ENCODE data around the gene PTPRN2.
"Not testable (repeated sequence)": the region's sequence is repeated elsewhere in the genome, so short reads cannot be mapped to it uniquely, and the experiment has no call there.

Gene PTPRN2

GRCh38 chr7:158280448-158281144 lies 307.0 kb downstream of the PTPRN2 start:
- Mint-ChIP-seq H3K9me3 (peaks cover 4 to 11% of the 10 kb centered on the region in 2 donors), H3K4me1 (ENCODE audit: low read depth in 2 of 2) (no peaks in the 10 kb centered on the region), H3K27ac (no peak overlapping the region), H3K36me3 (ENCODE audit: insufficient read depth) (no peaks in the 10 kb centered on the region), H3K4me3 (no peak overlapping the region), H3K27me3 (peaks cover 0 to 8% of the 10 kb centered on the region in 2 donors)
- DNase-seq (no peak), ATAC-seq (replicated peaks) (no peak)

DNA sequence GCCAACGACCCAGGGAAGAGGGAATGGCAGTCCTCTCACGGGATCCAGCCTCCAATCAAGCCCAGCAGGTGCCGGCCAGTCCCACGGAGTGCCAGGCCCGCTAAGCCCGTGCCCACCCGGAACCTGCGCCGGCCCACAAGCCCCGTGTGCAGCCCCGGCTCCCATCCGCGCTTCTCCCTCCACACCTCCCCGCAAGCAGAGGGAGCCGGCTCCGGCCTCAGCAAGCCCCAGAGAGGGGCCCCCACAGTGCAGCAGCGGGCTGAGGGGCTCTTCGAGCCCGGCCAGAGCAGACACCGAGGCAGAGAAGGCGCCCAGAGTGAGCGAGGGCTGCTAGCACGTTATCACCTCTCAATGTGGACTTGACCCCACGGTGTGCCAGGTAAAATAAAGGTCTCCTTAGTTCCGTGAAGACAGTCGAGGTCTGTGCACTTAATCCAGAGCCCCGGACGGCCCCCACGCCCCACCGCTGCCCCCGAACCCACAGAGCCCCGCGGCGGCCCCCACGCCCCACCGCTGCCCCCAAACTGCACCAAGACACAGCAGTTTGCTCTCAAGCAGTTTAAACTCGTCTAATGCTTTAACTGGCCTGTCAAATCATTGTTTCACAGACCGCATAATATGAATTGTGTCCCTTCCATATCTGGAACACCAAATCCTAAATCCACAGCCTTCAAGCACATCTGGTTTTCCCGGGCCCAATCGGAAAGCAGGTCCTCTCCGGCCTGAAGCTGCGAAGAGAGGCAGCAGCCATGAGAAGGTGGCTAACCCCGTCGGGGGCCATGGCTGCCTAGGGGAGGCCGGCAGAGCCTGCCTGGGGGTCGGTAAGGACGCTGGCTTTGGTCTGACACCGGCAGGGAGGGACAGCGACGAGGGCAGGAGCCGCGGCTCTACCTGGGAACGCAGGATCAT lies 307.8 kb downstream of the PTPRN2 start:
- DNase-seq (no peak), ATAC-seq (replicated peaks) (no peak)
- Mint-ChIP-seq H3K4me1 (ENCODE audit: low read depth in 2 of 2) (no peaks in the 10 kb centered on the region), H3K27me3 (no peaks in the 10 kb centered on the region), H3K4me3 (no peak overlapping the region), H3K36me3 (ENCODE audit: insufficient read depth) (no peaks in the 10 kb centered on the region), H3K9me3 (peaks cover 0 to 3% of the 10 kb centered on the region in 2 donors), H3K27ac (no peak overlapping the region)

DNA sequence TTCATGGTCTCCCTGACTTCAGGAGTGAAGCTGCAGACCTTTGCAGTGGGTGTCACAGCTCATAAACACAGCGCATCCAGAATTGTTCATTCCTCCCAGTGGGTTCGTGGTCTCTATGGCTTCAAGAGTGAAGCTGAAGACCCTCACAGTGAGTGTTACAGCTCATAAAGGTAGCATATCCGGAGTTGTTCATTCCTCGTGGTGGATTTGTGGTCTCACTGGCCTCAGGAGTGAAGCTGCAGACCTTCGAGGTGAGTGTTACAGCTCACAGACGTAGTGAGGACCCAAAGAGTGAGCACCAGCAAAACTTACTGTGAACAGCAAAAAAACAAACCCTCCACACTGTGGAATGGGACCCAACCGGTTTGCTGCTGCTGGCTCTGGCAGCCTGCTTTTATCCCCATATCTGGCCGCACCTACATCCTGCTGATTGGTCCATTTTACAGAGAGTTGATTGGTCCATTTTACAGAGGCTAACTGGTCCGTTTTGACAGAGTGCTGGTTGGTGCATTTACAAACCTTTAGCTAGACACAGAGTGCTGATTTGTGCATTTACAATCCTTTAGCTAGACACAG lies 308.8 kb downstream of the PTPRN2 start:
- Mint-ChIP-seq H3K27ac (no peak overlapping the region), H3K4me1 (ENCODE audit: low read depth in 2 of 2) (no peaks in the 10 kb centered on the region), H3K27me3 (no peaks in the 10 kb centered on the region), H3K36me3 (ENCODE audit: insufficient read depth) (no peaks in the 10 kb centered on the region), H3K9me3 (no peaks in the 10 kb centered on the region), H3K4me3 (no peak overlapping the region)
- ATAC-seq (replicated peaks): no peak
- no peak for DNase-seq

DNA sequence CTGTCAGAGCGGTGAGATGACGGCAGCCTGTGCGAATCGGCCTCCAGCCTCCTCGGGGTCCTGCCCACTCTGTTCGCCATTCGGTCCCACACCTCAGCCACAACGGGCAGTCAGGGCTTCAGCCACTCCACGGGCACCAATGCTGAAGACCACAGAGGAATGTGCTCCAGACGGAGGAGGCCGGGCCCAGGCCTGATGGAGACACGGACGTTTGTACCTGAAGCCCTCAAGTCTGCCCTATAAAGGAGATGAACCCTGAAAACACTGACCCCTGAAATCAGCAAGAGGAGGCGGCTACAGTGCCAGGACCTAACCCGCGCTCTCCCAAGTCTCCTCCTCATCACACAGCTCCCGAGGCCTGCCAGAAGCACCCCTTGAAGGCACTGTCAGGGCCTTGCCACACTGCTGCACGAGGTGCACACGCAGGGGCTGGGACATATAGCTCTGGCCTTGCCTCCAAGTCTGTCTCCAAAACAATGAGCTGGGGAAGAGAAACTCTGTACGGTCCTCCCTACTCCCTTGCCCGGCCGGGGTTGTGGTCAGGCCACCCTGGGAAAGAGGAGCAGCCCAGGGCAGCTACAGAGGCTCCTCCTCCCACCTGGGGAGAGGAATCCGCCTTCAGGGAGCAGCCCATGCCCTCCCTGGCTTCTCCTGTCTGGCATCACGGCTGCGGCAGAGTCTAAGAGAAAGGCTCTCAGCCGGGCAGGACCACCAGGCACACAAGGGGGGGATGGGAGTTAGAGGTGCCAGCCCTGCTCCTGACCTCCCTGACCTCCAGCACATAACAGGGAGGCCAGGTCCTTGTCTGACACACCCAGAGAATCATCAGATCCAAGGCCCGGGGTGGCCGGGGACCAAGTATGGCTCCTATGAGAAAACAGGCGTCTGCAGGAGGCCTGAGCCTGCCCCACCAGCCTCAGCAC lies 310.1 kb downstream of the PTPRN2 start:
- Mint-ChIP-seq H3K4me3 (no peak overlapping the region), H3K36me3 (ENCODE audit: insufficient read depth) (no peaks in the 10 kb centered on the region), H3K27me3 (no peaks in the 10 kb centered on the region), H3K4me1 (ENCODE audit: low read depth in 2 of 2) (no peaks in the 10 kb centered on the region), H3K27ac (no peak overlapping the region), H3K9me3 (peaks cover 0 to 2% of the 10 kb centered on the region in 2 donors)
- ATAC-seq (replicated peaks) (no peak), DNase-seq (no peak)

GRCh38 chr7:158276414-158277218 lies 311.0 kb downstream of the PTPRN2 start:
- Mint-ChIP-seq H3K4me3 (no peak overlapping the region), H3K4me1 (ENCODE audit: low read depth in 2 of 2) (no peaks in the 10 kb centered on the region), H3K36me3 (ENCODE audit: insufficient read depth) (no peaks in the 10 kb centered on the region), H3K9me3 (peaks cover 0 to 2% of the 10 kb centered on the region in 2 donors), H3K27ac (no peak overlapping the region), H3K27me3 (no peaks in the 10 kb centered on the region)
- no peak for DNase-seq
- no peak for ATAC-seq (replicated peaks)

GRCh38 chr7:158275711-158276413 lies 311.8 kb downstream of the PTPRN2 start:
- DNase-seq (no peak), ATAC-seq (replicated peaks) (no peak)
- Mint-ChIP-seq H3K4me1 (ENCODE audit: low read depth in 2 of 2) (no peaks in the 10 kb centered on the region), H3K4me3 (no peak overlapping the region), H3K27me3 (no peaks in the 10 kb centered on the region), H3K27ac (no peak overlapping the region), H3K36me3 (ENCODE audit: insufficient read depth) (no peaks in the 10 kb centered on the region), H3K9me3 (peaks cover 0 to 2% of the 10 kb centered on the region in 2 donors)

DNA sequence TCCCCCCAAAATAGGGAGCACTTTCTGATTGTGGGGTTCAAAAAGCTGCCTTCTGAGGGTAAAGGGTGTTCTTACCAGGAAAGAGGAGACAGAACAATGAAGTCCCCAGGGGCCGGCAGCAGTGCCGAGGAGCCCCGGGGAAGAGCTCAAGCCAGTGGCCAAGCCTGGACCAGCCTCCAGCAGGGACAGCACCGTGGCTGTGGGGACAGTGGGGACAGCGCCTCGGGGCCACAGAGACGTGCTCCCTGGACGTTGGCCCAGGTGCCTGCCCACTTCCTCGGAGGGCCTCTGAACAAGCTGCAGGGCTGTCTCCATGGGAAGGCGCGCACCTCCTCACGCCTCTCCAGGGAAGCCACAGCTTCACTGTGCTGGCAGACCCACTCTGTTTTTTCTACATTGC lies 312.6 kb downstream of the PTPRN2 start:
- no peak for DNase-seq
- H3K4me3 Mint-ChIP-seq: no peak overlapping the region
- H3K4me1 Mint-ChIP-seq (ENCODE audit: low read depth in 2 of 2): no peaks in the 10 kb centered on the region
- no peak overlapping the region for H3K27ac Mint-ChIP-seq
- H3K27me3 Mint-ChIP-seq: no peaks in the 10 kb centered on the region
- no peaks in the 10 kb centered on the region for H3K36me3 Mint-ChIP-seq (ENCODE audit: insufficient read depth)
- peaks cover 0 to 2% of the 10 kb centered on the region in 2 donors for H3K9me3 Mint-ChIP-seq
- no peak for ATAC-seq (replicated peaks)

DNA sequence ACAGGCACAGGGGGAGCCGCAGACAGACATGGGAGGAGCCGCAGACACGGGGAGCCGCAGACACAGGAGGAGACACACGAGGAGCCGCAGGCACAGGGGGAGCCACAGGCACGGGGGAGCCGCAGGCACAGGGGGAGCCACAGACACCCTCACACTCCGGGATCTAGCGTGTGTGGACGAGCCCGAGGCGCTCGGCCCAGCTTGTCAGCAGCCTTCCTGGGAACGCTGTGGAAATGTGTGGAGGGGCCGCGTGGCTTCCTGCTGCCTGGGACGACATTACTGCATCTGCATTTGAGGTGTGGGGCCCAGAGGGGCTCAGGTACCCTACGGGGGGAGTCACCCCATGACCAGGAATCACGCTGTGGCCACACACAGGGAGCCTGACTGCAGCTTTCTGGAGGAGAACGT lies 313.2 kb downstream of the PTPRN2 start:
- H3K27ac Mint-ChIP-seq: no peak overlapping the region
- peaks cover 0 to 2% of the 10 kb centered on the region in 2 donors for H3K9me3 Mint-ChIP-seq
- H3K4me3 Mint-ChIP-seq: no peak overlapping the region
- H3K4me1 Mint-ChIP-seq (ENCODE audit: low read depth in 2 of 2): no peaks in the 10 kb centered on the region
- H3K27me3 Mint-ChIP-seq: no peaks in the 10 kb centered on the region
- ATAC-seq (replicated peaks): no peak
- no peaks in the 10 kb centered on the region for H3K36me3 Mint-ChIP-seq (ENCODE audit: insufficient read depth)
- no peak for DNase-seq

- not testable (repeated sequence) for H3K9me3 Mint-ChIP-seq; DNase-seq; H3K4me1 Mint-ChIP-seq (ENCODE audit: low read depth in 2 of 2); ATAC-seq (replicated peaks); H3K27ac Mint-ChIP-seq; H3K4me3 Mint-ChIP-seq; H3K36me3 Mint-ChIP-seq (ENCODE audit: insufficient read depth); H3K27me3 Mint-ChIP-seq
Observed at GRCh38 chr7:158273756-158274342, 313.8 kb downstream of the PTPRN2 start.

DNA sequence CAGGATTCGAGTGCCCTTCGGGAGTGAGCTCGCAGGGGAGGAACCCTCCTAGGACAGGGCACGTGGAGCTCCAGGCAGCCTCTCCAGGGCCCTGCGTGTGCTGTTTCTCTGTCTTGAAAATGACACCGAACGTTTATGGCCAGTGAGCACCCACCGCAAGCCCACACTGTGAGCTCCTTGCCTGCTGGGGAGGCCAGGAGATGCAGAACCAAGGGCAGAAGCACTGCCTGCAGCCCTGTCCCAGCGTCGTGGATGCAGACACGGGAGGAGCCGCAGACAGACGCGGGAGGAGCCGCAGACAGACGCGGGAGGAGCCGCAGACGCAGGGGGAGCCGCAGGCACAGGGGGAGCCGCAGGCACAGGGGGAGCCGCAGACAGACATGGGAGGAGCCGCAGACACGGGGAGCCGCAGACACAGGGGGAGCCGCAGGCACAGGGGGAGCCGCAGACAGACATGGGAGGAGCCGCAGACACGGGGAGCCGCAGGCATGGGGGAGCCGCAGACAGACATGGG lies 314.4 kb downstream of the PTPRN2 start:
- H3K27me3 Mint-ChIP-seq: no peaks in the 10 kb centered on the region
- H3K36me3 Mint-ChIP-seq (ENCODE audit: insufficient read depth): no peaks in the 10 kb centered on the region
- no peaks in the 10 kb centered on the region for H3K4me1 Mint-ChIP-seq (ENCODE audit: low read depth in 2 of 2)
- ATAC-seq (replicated peaks) (no peak), DNase-seq (no peak)
- H3K4me3 Mint-ChIP-seq: no peak overlapping the region
- H3K27ac Mint-ChIP-seq: no peak overlapping the region
- peaks cover 0 to 2% of the 10 kb centered on the region in 2 donors for H3K9me3 Mint-ChIP-seq

DNA sequence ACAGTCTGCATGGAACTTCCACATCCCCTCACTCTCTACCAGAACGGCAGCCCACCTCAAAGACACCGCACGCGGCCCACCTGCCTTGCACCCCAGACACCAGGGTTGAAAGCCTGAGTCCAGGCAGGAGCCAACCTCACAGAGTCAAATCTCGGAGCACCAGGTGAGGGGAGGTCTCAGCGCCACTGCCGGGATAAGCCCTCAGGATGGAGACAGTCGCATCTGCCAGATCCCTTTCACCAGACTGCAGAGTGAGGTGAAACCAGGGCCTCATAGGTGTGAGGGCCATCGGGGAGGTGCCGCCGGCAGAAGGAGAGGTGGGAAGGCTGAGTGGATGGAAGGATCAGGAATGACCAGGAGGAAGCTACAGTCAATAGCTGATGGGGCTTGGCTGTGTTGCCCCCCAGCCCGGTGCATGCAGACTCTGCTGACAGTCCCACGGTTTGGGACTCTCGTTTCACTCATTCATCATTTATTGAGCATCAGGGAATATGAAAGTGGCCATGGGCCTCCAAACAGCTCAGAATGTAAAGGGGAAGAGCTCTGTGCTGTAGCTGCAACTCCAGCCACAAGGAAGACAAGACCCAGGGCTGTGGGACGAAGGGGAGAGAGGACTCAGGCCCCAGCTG lies 315.0 kb downstream of the PTPRN2 start:
- H3K4me3 Mint-ChIP-seq: no peak overlapping the region
- no peak for ATAC-seq (replicated peaks)
- DNase-seq: no peak
- H3K27me3 Mint-ChIP-seq: no peaks in the 10 kb centered on the region
- no peak overlapping the region for H3K27ac Mint-ChIP-seq
- H3K36me3 Mint-ChIP-seq (ENCODE audit: insufficient read depth): no peaks in the 10 kb centered on the region
- H3K9me3 Mint-ChIP-seq: peaks cover 0 to 2% of the 10 kb centered on the region in 2 donors
- H3K4me1 Mint-ChIP-seq (ENCODE audit: low read depth in 2 of 2): no peaks in the 10 kb centered on the region

Measured in effector memory CD8-positive, alpha-beta T cell (primary cell).